Stomach smooth muscle (tissue), 2 donors: ENCODE data around the gene IGSF21.
A peak's percentile ranks its signal among the peaks of the same experiment; 100 is the strongest.

Experiments
- H3K27ac ChIP-seq: one replicate; pipeline ENCODE4 v1.7.0; 2013; ENCODE audit warnings: mild to moderate bottlenecking, low read length, inconsistent platforms
- H3K27me3 ChIP-seq, 2 donors: one replicate each; pipeline ENCODE4 v1.7.0; 2013; ENCODE audit warnings: low read length in 2 of 2; ENCODE audit not compliant: insufficient read depth in 2 of 2, control insufficient read depth in 1 of 2
- H3K36me3 ChIP-seq, 2 donors: one replicate each; pipeline ENCODE4 v1.7.0; 2013; ENCODE audit warnings: low read length in 2 of 2; ENCODE audit not compliant: control insufficient read depth in 2 of 2, insufficient read depth in 2 of 2
- H3K4me1 ChIP-seq: one replicate; pipeline ENCODE4 v1.7.0; 2013; ENCODE audit warnings: low read length; ENCODE audit not compliant: control insufficient read depth, insufficient read depth
- H3K4me3 ChIP-seq, 2 donors: one replicate each; pipeline ENCODE4 v1.7.0; 2013; ENCODE audit warnings: low read length in 2 of 2
- H3K9ac ChIP-seq, 2 donors: one replicate each; pipeline ENCODE4 v1.7.0; 2013; ENCODE audit warnings: low read length in 2 of 2, mild to moderate bottlenecking in 1 of 2
- H3K9me3 ChIP-seq, 2 donors: one replicate each; pipeline ENCODE4 v1.7.0; 2013; ENCODE audit warnings: low read length in 2 of 2; ENCODE audit not compliant: control insufficient read depth in 2 of 2
- donor health status: healthy.
- donor health status: Pancreatic carcinoma.

The IGSF21 gene

DNA sequence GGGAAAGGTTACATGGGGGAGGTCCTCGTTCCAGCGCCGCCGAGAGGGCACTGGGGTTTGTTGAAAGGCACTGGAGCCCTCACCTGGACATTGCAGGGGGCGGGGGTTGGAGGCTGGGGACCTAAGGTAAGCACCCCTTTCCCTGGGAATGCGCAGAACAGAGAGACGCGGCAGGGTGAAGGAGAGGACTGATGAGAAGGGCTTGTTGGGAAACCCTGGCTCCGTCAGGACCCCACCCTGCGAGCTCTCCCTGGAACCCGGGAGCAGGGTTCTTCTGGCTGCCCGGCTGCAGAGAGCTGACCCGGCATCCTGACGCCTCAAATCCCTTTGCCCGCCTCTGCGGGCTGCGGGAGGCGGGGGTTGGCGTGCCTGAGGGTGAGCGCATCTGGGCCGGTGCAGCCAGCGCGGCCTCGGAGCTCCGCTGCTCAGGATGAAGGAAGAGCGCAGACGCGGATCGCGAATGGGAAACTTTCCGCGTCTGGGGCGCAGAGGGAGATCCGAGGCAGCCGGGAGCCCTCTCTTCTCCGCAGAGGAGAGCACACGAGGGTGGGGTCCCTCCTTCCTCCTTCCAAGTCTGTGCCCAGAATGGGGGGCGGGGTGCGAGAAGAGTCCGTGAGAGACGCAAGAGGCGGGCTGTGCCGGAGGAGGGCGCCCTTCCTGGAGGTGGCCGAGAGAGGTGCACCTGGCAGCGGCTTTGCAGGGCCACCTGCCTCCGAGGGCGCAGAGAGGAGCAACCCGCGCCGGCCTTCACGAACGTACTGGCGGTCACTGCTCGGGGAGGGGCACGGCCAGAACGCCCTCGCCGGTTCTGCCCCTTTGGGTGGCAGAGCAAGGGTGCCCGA, 2.4 kb downstream of the IGSF21 start:
- Histone ChIP-seq H3K36me3 (no peaks in the 10 kb centered on the region), H3K4me1 (peaks cover 22% of the 10 kb centered on the region), H3K27ac (no peak overlapping the region), H3K9me3 (no peaks in the 10 kb centered on the region), H3K4me3 (peak overlapping the region; percentile 29 to 31), H3K27me3 (peaks cover 70 to 71% of the 10 kb centered on the region in 2 donors), H3K9ac (no peak overlapping the region)

DNA sequence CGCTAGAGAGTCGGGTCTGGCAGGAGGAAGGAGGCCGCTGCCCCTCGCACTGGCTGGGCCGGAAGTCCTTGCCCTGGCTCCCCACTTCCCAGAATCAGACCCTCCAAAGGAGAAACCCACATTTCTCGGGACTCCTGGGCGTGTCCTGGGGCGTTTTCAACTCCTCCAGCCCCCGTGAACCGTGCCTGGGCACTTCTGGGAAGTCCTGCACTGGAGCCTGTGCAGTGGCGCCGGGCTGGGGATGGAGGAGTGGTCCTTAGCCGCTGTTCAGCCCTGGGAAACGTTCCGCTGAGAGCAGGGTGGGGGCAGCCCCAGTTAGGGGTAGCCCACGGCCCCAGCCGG, 3.0 kb downstream of the IGSF21 start:
- Histone ChIP-seq H3K27me3 (peaks cover 68 to 73% of the 10 kb centered on the region in 2 donors), H3K27ac (no peak overlapping the region), H3K4me1 (peaks cover 22% of the 10 kb centered on the region), H3K4me3 (peak overlapping the region; percentile 29 to 31), H3K9ac (no peak overlapping the region), H3K36me3 (no peaks in the 10 kb centered on the region), H3K9me3 (no peaks in the 10 kb centered on the region)

DNA sequence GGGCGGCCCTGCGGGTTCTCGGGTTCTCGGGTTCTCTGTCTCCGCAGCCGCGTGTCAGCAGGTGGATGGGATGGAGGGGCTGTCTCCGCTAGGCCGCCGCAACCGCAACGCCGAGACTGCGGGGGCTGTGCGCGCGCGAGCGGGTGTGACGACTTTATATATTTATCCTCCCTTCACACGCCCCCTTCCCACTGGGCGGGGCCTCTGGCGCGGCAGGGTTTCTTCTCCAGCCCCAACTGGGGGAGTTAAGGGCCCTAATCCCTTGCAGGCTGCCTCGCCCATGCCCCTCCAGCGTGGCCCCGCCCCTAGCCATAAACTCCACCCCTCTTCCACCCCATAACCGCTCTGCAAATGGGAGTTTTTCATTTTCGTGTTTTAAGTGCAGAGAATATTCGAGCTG, 3.4 kb downstream of the IGSF21 start:
- peak overlapping the region in 1 of 2 donors; percentile 31 for H3K4me3 ChIP-seq
- H3K4me1 ChIP-seq, result peaks cover 22% of the 10 kb centered on the region
- H3K36me3 ChIP-seq, result no peaks in the 10 kb centered on the region
- H3K27me3 ChIP-seq, result peaks cover 64 to 69% of the 10 kb centered on the region in 2 donors
- H3K9ac ChIP-seq, result no peak overlapping the region
- no peak overlapping the region for H3K27ac ChIP-seq
- H3K9me3 ChIP-seq, result no peaks in the 10 kb centered on the region

DNA sequence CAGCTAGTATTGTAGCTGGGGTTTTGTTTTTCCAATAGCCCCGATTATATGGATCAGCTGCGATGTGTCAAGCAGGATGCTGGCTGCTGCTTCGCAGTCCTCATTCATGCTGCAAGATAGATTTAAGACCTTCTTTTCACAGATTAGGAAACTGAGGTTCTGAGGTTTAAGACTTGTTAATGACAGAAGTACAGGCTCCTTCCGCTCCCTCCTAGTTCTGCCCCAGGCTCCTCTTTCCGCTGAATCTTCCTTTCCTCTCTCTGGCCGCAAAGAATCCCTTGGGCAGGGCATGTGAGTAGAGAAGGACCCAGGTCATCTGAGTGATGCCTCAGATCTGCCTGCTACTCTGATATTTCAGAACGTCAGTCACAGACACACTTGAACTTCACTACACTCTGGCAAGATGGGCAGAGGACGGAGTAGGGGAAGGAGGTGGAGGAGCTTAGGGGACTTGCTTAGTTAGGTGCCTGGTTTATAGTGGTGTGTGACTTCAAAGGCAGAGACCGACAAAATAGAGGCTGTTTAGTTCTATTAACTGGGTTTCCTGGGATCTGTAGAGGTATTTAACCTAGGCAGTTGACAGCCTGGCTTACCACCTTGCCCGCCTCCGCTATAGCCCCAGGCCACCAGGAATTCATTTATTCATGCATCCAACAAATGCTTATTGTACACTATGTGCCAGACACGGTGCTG, 4.2 kb downstream of the IGSF21 start:
- no peak overlapping the region for H3K27ac ChIP-seq
- H3K4me1 ChIP-seq, result peaks cover 22% of the 10 kb centered on the region
- H3K9me3 ChIP-seq, result no peaks in the 10 kb centered on the region
- no peak overlapping the region for H3K9ac ChIP-seq
- no peak overlapping the region for H3K4me3 ChIP-seq
- peaks cover 63 to 64% of the 10 kb centered on the region in 2 donors for H3K27me3 ChIP-seq
- H3K36me3 ChIP-seq, result no peaks in the 10 kb centered on the region

DNA sequence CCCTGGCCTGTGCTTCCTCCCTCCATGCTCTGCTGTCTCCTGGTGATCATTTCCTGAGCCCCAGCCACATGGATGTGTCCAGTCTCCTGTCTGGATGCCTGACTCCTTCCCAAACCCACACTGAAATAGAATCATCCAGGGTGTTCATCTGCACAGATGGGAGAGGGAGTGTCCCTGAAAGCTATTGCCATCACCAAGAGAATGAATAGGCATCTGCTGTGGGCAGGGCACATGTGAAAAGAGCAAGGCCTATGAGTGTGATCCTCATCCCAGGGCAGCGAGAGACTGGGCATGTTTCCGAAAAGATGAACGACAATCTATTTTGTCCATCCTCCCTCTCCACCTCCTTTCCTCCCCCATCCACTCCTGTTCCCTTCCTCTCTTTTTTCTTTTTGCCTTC, 5.0 kb downstream of the IGSF21 start:
- peaks cover 57 to 65% of the 10 kb centered on the region in 2 donors for H3K27me3 ChIP-seq
- no peak overlapping the region for H3K27ac ChIP-seq
- no peaks in the 10 kb centered on the region for H3K9me3 ChIP-seq
- no peak overlapping the region for H3K9ac ChIP-seq
- no peaks in the 10 kb centered on the region for H3K36me3 ChIP-seq
- H3K4me1 ChIP-seq, result peaks cover 22% of the 10 kb centered on the region
- H3K4me3 ChIP-seq, result no peak overlapping the region

DNA sequence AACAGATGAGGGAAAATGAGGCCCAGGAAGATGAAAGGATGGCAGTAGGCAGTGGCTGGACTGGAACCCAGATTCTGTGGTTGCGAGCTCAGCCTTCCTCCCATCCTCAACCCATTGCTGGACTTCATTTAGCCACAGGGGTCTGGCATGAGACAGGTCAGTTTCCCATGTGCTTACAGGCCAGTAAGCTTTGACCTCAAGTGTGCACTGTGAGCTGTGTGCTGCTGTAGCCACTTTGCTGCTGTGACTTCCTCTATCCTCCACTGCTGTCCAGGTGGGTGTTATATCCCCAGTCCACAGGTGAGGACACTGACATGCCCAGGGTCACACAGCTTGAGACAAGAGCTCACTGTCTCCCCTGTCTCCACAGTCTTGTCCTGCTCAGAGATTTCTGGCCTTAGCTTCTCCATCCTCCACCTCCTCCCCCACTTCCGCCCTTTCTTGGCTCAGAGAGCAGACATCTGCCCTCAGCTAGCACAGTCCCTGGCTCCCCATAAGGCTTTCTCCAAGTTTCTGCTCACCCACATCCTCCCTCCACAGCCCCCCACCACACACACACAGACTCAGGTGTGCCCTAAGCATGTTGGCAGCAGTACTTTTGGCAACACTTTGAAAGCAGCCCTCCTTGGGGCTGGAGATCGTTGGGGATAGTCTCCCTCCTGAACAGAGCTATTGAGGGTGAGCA, 7.3 kb downstream of the IGSF21 start:
- Histone ChIP-seq H3K9ac (no peak overlapping the region), H3K27me3 (peaks cover 40 to 49% of the 10 kb centered on the region in 2 donors), H3K4me3 (no peak overlapping the region), H3K36me3 (no peaks in the 10 kb centered on the region), H3K9me3 (no peaks in the 10 kb centered on the region), H3K27ac (no peak overlapping the region), H3K4me1 (peaks cover 11% of the 10 kb centered on the region)

DNA sequence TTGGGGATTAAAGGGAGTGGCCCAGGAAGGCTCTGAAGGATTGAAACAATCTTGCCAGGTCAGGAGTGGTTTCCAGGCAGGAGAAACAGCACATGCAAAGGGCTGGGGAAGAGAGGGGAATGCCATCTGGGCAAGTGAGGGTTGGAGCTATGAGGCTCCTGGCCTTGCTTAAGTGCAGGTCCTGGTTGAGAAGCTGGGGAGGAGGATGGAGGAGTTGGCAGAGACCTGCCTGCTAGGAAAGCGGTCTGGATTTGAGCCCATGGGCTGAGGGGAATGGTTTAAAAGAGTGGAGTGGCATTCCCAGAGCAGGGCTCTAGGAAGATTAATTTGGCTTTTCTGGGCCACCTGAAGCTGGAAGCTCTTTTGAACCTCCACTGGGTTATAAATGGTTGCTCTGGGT, 9.2 kb downstream of the IGSF21 start:
- peaks cover 26 to 50% of the 10 kb centered on the region in 2 donors for H3K27me3 ChIP-seq

DNA sequence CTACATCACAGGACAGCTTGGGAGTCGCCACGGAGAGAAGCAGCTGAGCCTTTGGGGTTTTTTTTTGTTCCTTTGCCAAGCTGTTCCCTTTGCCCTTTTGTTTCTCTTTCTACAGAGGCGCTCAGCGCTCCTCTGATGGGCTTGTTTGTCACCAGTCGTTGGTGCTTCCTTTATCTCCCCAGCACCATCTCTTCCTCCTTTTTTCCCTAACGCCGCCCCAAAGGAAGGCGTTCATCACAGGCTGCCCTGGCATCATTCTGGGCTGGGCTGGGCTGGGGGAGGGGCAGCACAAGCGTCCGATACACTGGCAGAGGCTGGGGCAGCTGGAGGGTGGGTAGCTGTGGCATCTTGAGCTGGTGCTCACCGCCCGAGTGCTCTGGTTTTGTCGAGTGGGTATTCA, 10.5 kb downstream of the IGSF21 start:
- no peaks in the 10 kb centered on the region for H3K36me3 ChIP-seq
- H3K27me3 ChIP-seq, result peaks cover 15 to 38% of the 10 kb centered on the region in 2 donors
- no peaks in the 10 kb centered on the region for H3K4me1 ChIP-seq
- no peaks in the 10 kb centered on the region for H3K9me3 ChIP-seq
- no peak overlapping the region for H3K27ac ChIP-seq
- no peak overlapping the region for H3K9ac ChIP-seq
- no peak overlapping the region for H3K4me3 ChIP-seq

More for the DNA sequence above, 9.2 kb downstream of the IGSF21 start:
- no peak overlapping the region for H3K4me3 ChIP-seq
- H3K9me3 ChIP-seq, result no peaks in the 10 kb centered on the region
- H3K36me3 ChIP-seq, result no peaks in the 10 kb centered on the region
- no peak overlapping the region for H3K9ac ChIP-seq
- no peaks in the 10 kb centered on the region for H3K4me1 ChIP-seq
- no peak overlapping the region for H3K27ac ChIP-seq

DNA sequence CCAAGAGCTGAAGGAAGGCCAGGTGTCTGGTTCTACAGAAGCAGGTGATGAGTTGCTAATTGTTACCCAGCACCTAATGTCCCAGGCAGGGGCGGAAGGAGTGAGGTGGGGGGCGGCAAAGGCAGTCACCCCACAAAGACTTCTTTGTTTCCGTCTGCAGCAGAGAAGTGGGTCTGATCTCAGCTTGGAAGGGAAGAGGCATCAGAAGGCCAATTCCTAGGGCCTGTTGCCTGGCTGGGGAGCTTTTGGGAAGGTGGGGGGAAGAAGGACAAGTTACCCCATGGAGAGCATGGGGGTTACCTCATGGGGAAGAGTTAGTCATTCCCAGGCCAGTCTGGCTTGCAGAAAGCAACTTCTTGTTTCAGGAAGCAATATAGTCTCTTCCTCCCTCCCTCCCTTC, 10.9 kb downstream of the IGSF21 start:
- Histone ChIP-seq H3K36me3 (no peaks in the 10 kb centered on the region), H3K9ac (no peak overlapping the region), H3K4me3 (no peak overlapping the region), H3K27me3 (peaks cover 15 to 41% of the 10 kb centered on the region in 2 donors), H3K27ac (no peak overlapping the region), H3K4me1 (no peaks in the 10 kb centered on the region), H3K9me3 (no peaks in the 10 kb centered on the region)

DNA sequence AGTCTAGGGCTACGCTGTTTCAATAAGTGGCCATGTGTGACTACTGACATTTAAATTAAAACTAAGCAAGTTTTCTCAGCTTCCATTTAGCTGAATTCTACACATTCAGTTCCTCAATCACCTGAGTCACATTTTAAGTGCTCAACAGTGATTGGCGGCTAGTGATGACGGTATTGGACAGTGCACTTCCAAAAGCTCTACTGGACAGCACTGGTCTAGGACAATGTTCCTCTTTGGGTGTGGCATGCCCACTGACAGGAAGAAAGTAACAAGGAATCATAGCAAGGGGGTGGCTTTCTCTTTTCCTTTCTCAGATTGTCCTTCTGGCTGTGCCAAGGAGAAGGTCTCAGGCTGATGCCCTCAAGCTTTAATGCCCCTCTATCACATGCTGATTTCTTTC, 11.7 kb downstream of the IGSF21 start:
- H3K4me1 ChIP-seq, result no peaks in the 10 kb centered on the region
- no peak overlapping the region for H3K4me3 ChIP-seq
- H3K9ac ChIP-seq, result no peak overlapping the region
- no peaks in the 10 kb centered on the region for H3K36me3 ChIP-seq
- H3K27ac ChIP-seq, result no peak overlapping the region
- no peaks in the 10 kb centered on the region for H3K9me3 ChIP-seq
- H3K27me3 ChIP-seq, result peaks cover 19 to 36% of the 10 kb centered on the region in 2 donors
